ENCODE results near the gene MMUT.

GRCh38 chr6:49497304-49497703, 34.3 kb upstream of the MMUT start:
- TF ChIP-seq, protein P1, sequence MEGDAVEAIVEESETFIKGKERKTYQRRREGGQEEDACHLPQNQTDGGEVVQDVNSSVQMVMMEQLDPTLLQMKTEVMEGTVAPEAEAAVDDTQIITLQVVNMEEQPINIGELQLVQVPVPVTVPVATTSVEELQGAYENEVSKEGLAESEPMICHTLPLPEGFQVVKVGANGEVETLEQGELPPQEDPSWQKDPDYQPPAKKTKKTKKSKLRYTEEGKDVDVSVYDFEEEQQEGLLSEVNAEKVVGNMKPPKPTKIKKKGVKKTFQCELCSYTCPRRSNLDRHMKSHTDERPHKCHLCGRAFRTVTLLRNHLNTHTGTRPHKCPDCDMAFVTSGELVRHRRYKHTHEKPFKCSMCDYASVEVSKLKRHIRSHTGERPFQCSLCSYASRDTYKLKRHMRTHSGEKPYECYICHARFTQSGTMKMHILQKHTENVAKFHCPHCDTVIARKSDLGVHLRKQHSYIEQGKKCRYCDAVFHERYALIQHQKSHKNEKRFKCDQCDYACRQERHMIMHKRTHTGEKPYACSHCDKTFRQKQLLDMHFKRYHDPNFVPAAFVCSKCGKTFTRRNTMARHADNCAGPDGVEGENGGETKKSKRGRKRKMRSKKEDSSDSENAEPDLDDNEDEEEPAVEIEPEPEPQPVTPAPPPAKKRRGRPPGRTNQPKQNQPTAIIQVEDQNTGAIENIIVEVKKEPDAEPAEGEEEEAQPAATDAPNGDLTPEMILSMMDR (IDR thresholded peaks at IDR 0.05; ENCODE audit: borderline replicate concordance, extremely low read depth, low read length, poor library complexity, severe bottlenecking), result no peak
- no peak for TF ChIP-seq EZH2 (IDR thresholded peaks at IDR 0.05; ENCODE audit: borderline replicate concordance, low read depth, low read length, severe bottlenecking)
